Mesodermal cell (in vitro differentiated cells): ENCODE results near the gene IQCK.

Experiments
- H3K27ac ChIP-seq: 2 replicates; pipeline ENCODE4 v1.7.0; 2013; ENCODE audit warnings: mild to moderate bottlenecking, low read depth, low read length, moderate library complexity; ENCODE audit not compliant: severe bottlenecking
- H3K36me3 ChIP-seq: 2 replicates; pipeline ENCODE4 v1.7.1; 2013; ENCODE audit warnings: mild to moderate bottlenecking, low read length, moderate library complexity; ENCODE audit not compliant: control insufficient read depth, insufficient read depth
- H3K4me1 ChIP-seq: one replicate; pipeline ENCODE4 v1.7.1; 2013; ENCODE audit warnings: mild to moderate bottlenecking, low read length; ENCODE audit not compliant: insufficient read depth, control insufficient read depth, poor library complexity, severe bottlenecking
- H3K4me3 ChIP-seq: 2 replicates; pipeline ENCODE4 v1.7.0; 2013; ENCODE audit warnings: low read length, control low read depth, mild to moderate bottlenecking; ENCODE audit not compliant: insufficient read depth, poor library complexity, severe bottlenecking; ENCODE audit errors: extremely low read depth
- H3K9me3 ChIP-seq: 2 replicates; pipeline ENCODE4 v1.7.1; 2013; ENCODE audit warnings: mild to moderate bottlenecking, low read length, moderate library complexity; ENCODE audit not compliant: control insufficient read depth
- WGBS, 2 experiments: methylation state at CpG; one replicate each; pipeline ENCODE4 v1.1.5; 2013; ENCODE audit warnings: missing lambda C conversion rate in 2 of 2; ENCODE audit not compliant: insufficient coverage in 2 of 2; 5-methylcytosine and 5-hydroxymethylcytosine counted together

The IQCK gene

DNA sequence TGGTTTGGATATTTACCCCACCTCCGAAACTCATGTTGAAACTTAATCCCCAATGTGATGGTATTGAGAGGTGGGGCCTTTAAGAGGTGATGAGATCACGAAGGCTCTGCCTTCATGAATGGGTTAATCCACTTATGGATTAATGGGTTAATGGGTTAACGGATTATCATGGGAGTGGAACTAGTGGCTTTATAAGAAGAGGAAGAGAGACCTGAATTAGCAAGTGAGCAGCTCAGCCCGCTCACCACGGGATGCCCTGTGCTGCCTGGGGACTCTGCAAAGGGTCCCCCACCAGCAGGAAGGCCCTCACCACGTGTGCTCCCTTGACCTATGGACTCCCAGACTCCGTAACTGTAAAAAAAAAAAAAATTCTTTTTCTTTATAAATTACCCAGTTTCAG is 183.1 kb downstream of the IQCK start:
- 92 to 94% methylated on average over 4 to 6 of the region's 7 CpGs for WGBS, 2 experiments
- no peaks in the 10 kb centered on the region for H3K36me3 ChIP-seq
- no peaks in the 10 kb centered on the region for H3K9me3 ChIP-seq
- no peaks in the 10 kb centered on the region for H3K4me1 ChIP-seq
- no peak overlapping the region for H3K4me3 ChIP-seq
- no peak overlapping the region for H3K27ac ChIP-seq

DNA sequence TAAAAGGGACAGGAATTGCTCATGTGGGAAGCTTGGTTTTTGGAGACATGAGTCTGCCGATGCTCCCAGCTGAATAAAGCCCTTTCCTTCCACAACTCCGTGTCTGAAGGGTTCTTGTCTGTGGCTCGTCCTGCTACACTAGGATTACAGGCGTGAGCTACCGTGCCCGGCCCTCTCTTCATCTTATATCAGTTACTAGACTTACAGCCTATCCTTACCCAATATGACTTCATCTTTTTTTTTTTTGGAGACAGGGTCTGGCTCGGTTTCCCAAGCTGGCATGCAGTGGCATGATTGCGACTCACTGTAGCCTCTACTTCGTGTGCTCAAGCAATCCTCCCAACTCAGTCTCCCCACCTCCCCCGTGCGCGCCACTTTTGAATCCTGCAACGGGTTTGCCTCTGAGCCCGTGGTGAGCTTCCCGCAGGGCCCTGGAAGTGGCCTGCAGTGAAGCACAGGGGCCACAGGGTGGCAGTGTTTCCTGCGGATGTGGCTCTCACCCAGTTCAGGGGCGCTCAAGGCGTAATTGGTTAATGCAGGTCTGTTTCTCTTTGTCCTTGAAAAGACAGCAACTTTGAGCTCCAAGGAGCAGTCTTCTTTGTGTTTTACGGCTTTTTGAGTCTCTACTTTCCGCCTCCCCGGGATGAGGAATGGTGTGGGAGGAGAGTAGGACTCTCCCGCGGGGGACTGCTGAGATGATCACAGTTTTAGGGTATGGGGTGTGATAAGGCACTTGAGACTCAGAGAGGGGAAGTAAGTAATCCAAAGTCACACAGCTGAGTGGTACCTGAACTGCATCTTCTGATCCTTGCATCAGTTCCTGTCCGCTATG is 189.3 kb downstream of the IQCK start:
- Histone ChIP-seq H3K4me3 (no peak overlapping the region), H3K4me1 (no peaks in the 10 kb centered on the region), H3K9me3 (no peaks in the 10 kb centered on the region), H3K36me3 (no peaks in the 10 kb centered on the region), H3K27ac (no peak overlapping the region)
- 36 to 44% methylated on average over 16 to 24 of the region's 24 CpGs for WGBS, 2 experiments
